ENCODE data around the gene USP3.
"Not testable (repeated sequence)": the region's sequence is repeated elsewhere in the genome, so short reads cannot be mapped to it uniquely, and the experiment has no call there.

The USP3 gene

DNA sequence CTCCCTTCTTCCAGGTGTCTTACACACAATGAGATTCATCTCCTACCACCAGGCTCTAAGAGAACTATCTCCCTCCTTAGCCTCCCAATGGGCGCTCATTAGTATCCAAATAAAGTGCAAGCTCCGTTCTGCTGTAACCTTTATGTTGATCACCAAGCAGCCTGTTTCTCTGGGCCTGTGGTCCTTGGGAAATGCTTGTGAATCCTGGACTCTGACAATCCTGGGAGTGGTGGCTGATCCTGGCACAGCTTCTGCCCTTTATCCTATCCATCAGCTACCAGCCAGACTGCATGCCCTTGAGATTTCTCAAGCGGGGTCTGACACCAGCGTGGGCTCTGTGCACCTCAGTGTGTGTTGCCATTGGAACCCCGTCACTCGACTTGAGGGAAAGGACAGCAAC is 26.1 kb upstream of the USP3 start:
- no peak for DNase-seq

DNA sequence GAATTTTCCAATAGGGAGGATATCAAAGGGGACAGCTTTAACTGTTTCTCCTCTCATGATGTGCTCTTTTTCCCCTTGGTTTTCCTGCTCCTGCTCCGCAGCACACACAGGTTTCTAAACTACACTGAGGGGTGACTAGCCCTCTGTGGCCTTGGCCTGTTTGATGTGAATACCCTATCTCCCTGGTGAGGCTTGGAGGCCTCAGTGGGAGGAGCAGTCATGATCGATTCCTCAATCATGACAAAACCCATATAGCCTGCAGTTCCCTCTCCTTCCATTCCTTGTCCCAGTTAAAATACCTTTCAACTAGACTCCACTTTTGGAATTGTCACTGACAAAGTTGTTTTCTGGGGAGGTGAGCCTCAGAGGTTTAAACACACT is 24.0 kb upstream of the USP3 start:
- no peak for DNase-seq

DNA sequence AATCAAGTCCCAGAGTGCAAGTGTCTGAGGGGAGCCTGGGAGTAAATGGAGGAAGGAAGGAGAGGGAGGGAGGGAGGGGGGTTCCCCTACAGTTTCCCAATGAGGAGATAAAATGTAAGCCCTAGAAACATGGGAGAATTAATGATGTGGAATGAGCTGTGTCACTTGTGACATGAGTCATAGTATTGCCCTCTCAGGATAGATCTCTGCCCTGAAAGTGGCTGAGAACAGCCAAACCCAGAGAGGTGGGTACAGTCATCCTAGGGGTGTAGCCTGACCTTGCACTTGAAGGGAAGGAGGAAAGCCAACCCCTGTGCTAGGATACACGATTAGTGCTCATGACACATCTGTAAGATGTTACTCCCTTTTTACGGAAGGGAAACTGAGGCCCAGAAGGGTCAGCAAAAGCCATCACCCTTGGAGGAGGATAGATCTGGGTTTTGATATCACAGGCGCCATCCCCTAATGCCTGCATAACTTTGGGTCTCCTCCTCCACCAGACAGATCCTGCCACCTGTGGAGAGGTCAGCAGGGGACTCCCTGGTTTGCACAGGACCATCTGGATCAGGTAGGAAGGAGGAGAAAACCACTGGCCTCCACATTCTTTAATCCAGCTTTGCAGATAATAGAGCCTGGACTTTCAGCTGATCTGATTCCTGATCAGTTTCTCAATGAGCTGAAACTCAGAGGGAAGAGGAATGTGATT is 23.1 kb upstream of the USP3 start:
- no peak for DNase-seq

DNA sequence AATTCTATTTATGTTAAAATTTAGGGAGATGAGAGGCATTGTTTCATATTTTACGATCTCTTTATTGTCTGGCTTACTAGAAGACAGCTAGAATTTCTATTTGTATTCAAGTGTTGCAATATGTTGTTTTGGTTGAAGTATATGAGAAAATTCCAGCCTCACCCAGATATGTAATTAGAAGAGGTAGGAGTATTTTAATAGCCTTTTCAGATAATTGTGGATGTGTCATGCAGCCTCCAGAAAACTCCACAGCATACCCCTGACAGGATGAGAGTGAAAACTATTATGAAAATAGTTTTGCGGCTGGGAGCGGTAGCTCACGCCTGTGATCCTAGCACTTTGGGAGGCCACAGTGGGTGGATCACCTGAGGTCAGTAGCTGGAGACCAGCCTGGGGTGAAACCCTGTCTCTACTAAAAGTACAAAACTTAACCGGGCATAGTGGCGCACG is 21.5 kb upstream of the USP3 start:
- no peak for DNase-seq

DNA sequence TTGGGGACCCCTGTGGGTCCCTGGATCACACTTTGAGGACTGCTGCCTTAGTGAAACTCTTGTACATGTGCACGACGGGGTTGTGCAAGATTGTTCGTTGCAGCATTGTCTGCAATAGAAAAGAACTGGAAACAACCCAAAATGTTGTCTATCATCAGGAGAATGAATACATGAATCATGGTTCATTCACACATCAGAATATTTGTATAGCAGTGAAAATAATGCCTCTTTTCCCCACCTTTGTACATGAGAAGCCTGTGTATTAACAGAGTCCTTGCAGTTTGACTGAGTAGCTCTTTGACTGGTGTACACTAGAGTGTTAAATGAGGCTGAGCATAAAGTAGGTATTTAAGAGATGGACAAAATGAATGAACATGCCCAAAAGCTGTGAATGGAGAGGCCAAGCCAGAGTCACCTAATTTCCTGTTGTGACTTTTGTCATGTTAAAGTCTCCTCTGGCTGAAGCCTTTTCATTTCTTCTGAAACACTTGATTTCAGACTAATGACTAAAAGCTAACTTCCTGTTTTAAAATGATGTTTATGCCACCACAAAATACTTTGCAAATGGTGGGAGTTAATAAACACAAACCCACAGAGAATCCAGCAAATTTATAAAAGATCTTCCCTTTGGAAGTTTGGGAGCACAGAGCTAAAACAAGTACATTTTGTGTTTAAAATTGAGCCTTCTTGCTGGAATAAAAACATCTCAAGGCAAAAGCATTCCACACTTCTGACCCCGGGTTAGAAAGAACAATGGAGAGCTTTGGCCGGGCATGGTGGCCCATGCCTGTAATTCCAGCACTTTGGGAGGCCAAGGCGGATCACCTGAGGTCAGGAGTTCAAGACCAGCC is 20.6 kb upstream of the USP3 start:
- no peak for DNase-seq

DNA sequence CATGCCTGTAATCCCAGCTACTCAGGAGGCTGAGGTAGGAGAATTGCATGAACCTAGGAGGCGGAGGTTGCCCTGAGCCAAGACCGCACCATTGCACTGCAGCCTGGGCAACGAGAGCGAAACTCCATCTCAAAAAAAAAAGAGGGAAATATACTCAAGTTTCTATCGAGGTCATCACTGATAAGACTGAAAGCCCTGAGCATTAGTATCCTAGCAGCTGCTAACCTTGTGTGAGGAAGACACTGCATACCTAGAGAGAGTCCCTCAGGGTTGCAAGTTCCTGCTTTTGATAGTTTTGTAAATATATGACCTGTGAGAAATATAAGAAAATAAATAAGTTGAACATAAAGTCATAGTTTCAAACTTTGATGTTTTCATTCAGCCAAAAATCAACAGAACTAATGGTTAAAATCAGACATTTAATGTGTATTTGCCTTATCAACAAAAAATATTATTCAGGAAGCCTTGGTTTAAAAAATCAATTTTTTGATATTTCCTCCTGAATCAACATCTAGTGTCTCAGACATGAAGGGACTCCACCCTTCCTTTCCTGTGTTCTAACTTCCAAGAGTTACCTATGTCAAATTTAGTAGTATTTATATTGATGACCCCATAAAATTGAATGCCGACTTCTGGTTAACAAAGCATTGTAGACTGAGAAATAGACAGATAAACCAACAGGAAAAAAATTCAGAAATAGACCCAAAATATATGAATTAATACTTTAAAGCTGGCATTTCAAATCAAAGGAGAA is 19.8 kb upstream of the USP3 start:
- DNase-seq, result no peak

DNA sequence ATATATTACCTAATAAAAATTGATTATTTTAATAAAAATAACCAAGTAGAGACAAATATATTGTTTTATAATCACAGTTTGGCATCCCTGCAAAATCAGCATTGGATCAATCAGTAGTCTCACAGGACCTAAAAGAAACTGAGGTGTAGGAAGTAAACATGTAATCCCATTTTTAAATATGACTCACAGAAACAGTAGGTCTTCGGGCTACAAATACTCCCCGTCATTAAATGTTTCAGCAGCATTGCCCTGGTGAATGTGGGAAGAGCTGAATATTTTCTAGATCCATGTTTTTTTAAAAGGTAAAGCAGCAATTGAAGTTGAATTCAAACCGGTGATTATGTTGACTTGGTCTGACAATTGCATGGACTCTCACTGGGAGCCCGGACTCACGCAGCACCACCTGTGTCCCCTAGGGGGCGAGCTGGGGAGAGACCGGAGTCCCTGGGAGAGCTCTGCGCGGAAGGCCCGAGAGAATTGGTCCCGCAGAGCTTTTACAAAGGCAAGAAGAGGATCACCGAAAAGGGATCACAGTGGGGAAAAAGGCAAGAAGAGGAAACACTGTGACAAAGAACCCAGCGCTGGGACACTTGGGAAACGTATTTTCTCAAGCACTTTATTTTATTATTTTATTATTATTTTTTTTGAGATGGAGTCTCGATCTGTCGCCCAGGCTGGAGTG is 17.2 kb upstream of the USP3 start:
- DNase-seq, result peak; percentile 92 to 93

DNA sequence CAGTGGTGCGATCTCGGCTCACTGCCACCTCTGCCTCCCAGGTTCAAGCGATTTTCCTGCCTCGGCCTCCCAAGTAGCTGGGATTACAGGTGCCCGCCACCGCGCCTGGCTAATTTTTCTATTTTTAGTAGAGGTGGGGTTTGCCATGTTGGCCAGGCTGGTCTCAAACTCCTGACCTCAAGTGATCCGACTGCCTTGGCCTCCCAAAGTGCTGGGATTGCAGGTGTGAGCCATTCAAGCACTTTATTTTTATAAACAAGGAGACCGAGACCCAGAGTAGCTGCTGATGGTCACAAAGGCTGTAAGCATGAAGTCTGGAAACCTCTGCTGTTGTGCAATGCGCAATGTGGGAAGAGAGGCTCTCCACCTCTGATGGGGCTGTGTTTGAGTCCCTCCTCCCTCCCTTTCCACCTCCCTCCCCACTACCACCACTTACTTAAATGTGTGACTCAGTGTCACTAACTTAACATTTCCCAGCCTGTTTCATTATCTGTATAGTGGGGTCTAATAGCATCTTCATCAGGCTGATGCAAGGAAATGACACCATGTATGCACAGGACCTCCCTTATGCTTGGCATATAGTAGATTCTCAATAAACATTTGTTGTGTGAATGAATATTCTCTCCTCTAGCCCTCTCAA is 16.5 kb upstream of the USP3 start:
- not testable (repeated sequence) for DNase-seq

DNA sequence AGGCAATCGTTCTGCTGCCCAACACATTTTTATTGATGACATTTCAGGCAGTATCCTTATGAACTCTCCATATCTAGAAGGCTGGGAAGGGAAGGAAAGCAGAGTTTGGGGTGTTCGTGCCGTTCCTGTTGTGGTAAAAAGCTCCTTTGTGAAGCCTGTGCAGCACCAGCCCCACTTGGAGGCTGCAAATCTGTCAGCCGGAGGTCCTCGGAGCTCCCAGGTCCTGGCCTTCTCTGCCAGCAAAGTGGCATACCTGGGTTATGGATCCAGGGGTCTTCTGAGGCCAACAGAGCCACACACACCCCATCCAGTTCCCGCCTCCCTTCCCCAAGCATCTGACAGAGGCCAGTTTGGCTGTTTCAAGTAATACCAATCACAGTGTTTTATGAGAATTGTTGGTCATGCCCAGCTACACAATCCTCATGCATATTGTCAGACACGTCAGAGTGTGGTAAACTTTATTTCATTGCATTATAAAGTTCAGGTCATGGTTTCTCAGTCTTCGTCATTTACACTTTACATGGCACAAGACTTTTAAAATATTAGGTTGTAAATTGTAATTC is 15.9 kb upstream of the USP3 start:
- DNase-seq, result no peak

DNA sequence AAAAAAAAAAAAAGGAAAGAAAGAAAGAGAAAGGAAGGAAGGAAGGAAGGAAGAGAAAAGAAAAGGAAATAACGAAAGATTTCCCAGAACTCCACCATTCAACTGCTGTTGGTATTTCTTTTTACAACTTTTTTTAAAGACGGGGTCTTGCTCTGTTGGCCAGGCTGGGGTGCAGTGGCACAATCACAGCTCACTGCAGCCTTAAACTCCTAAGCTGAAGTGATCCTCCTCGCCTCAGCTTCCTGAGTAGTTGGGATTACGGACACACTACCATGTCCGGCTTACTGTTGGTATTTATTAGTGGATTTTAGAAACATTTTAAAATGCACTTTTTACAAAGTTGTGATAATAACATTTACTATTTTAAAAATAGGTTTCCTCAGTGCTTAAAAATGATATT is 15.0 kb upstream of the USP3 start:
- DNase-seq, result no peak

DNA sequence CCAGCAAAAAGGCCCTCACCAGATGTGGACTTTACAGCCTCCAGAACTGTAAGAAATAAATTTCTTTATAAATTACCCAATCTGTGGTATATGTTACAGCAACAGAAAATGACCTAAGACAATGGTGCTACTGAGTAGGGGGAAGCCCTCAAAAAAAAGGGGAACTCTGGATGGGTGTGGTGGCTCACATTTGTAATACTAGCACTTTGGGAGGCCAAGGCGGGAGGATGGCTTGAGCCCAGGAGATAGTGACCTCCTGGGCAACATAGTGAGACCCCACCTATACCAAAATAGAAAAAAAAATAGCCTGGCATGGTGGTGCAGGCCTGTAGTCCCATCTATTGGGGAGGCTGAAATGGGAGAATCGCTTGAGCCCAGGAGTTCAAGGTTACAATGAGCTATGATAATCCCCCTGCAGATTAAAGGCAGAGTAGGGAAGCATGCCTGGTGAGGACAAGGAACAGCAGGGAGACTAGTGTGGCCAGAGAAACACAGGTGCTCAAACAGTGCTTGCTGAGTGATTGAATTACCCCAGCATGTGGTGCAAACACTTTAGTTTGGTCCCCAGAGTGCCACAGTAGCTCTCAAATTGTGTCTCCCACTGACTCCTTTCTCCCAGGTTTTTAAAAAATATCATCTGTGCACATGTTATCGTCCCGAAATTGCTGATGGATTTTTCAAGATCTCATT is 13.9 kb upstream of the USP3 start:
- DNase-seq, result no peak

DNA sequence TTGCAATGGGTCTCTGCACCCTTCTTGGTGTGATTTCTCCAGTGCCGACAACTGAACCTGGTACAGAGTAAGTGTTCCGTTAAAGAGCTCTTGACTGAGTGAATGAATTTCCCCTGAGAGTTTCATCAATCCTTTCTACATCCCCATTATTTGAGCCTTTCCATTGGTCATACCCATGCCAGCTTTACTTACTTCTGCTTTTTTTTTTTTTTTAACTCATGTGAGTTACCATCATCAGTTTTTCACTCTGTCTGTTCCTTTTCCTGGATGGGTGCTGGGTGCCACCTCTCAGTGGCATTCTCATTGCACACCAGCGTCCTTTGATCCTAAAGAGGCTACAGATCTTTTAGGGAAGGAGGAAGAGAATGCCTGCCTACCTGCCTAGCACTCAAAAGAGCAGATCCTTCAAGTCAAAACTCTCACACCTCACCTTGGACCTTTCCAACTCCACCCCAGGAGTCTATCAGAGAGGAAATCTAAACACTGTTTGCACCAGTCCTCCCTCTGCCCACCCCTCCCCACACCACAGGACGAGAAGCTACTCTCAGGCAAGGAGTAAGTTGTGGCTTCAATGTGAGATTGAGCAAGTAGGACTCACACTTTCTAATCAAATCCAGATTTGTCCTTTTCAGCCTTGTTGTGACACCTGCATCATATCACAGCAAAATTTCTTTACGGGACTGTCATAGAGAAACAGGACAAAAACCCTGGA is 13.1 kb upstream of the USP3 start:
- DNase-seq, result no peak

DNA sequence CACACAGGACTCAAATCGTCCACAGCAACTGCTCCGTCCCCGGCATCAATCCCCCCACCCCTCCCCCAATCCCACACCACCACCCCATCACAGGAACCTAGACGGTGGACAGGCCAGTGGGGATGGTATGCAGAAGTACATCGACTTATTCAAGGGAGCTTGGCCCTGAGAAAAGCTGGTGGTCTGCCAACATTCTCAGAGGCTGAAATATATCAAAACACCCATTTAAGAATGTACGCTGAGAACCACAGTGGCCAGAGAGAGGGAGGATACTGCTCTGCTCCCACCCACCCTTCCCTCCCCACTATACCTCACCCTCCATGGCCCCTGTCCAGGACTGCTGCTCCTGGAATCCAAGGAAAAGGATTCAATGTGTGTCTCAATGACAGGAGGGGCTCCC is 12.4 kb upstream of the USP3 start:
- DNase-seq, result no peak

DNA sequence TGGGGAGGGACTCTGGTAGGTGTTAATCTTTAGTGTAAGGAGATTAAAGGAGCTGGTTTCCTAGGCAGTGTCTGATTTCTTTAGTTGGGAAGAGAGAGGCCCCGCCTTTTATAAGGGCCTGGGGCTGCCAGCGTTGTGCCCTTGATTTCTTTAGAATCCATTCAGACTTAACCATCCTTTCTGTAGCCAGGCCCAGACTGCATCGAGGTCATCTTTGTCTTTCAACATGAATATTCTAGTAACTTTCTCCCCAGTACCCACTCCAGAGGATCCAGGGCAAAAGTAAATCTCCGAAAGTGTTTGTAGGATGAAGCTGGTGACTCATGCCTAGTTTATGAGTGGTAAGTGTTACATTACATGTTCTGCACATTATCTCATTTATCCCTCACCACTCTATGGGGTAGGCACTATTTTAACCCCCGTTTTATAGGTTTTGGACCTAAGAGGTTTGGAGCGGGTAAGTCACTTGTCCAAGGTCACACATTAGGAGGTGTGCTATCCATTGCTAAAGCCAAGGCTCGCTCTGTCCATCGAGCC is 11.8 kb upstream of the USP3 start:
- no peak for DNase-seq

DNA sequence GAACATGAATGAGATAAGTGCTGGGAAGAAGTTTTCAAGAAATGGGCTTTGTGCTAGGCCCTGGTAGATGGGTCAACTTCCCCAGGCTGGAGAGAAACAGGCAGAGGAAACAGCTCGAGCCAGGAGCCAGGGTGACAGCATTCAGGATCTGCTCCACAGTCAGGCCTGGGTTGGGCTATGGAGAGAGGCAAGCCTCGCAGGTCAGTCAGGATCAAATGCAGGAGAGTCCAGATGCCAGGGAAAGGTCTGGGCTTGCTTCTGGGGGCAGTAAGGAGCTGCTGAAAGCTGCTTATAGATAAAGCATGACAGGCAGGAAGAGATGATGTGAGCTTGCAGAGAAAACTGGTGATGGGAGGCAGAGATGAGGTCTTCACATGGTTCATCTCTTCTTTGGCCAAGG is 11.0 kb upstream of the USP3 start:
- no peak for DNase-seq

DNA sequence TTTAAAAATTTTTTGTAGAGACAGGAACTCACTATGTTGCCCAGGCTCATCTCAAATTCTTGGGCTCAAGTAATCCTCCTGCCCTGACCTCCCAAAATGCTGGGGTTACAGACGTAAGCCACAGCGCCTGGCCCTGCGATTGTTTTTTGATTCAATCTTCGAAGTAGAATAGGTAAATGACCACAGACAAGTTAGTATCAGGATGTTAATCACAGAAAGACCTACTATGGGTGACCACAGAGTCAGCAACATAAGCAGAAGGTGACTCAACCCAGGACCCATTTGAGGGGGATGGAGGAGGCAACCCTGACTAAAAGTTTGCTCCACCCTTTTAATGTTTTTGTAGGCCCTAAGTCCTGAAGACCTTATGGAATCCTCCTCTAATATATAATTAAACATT is 10.0 kb upstream of the USP3 start:
- DNase-seq, result no peak

DNA sequence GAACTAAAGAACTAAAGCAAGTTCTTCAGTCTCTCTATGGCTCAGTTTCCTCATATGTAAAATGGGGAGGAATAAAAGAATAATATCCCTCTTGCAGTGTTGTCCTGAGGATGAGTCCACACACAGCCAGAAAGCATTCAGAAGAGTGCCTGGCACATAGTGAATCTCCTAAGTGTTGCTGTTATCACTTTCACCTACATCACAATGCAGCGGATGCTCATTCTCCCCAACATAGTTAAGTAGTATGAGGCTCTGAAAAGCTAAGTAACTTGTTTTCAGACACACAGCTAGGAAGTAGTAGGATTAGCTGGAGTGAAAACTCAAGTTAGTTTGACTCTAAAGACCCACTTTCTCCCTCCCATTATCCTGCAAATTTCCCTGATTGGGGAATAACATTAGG is 9.1 kb upstream of the USP3 start:
- no peak for DNase-seq

DNA sequence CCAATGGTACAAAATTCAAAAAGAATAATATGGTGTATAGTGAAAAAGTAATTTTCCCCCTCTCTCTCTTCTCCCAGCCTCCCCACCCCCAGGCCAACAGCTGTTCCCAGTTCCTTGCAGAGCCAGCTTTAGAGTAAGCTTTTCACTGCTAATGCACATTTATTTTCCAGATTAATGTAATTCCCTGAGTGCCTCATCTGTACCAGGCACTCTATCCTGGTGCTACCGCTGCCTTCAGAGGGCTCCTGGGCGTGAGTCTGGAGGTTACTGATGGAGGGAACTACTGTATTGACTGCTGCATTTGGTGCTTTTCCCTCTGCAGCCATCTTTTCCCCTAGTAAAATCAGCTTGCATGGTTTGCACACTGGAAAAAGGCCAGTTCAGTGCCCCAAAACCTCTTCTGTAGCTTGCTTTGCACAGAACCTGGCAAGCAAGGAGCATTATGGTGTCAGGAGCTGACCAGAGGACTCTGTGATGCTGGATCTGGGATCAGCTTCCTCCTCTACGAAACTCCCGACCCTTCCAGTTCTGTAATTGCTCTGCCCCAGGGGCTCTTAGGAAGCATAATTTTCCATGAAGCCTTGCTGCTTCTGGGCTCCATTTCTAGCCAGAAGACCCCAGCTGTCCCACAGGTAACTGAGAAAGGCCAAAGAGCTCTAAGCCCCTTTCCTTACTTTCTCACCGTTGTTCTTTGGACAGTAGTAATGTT is 8.5 kb upstream of the USP3 start:
- DNase-seq, result no peak

DNA sequence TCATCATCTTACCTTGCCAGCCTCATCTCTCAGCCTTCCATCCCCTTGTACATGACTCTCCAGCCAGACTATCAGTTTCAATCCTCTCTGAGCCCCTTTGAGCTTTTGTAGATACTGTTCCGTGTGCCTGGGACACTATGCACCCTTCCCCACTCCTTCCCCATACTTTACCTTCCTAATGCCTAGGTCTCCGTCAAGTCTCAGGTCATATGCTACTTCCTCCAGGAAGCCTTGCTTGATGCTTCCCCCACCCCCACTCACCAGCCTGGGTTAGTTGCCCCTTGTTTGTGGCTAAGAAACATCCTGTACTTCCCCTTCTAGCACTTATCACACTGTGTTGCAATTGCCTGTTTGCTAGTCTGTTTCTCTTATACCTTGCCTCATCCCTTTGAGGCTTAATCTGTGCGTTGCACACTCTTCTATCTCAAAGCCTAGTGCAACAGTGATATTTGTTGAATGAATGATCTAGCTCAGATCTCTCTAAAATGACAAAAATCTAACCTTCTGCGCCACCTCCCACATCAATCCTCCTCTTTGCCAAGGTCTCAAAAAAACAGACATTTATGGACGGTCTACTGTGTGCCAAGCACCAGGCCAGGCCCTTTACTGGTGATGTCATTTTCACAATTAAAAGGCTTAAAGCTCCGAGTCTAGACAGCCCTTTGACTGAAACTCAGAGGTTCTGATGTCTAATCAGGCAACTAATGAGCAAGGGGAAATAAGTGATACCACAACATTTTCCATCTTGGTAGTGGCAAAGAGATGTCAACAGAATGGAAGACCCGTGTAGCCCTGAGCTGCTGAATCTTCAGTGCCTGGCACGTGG is 6.5 kb upstream of the USP3 start:
- DNase-seq, result peak; percentile 40 to 62
